ENCODE data around the gene BCKDHB.

DNA sequence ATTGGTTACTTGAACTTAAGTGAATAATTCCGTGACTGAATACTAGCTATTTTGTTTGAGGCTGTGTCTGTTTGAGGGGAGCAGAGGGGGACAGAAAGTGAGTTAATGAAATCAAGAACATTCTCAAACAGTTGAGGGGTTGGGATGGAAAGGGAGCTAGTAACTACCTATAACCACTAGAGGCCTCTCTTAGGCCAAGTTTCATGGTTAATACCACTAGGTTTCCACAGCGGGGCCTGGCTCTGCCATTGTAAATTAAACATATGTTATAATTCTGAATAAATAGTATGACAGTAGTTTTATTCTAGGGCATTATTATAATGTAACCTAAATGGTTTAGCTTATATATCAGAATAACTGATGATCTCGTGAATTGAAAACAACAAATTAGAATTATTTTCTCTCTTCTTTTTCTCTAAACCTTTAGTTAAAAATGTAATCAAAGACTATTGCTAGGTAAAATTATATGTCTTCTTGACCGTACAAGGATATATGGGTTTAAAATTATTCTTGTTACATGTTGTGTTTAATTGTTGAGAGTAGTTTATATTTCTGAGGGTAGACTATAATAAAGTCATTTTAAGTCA, 108.1 kb downstream of the BCKDHB start:
- TF ChIP-seq, protein P1, sequence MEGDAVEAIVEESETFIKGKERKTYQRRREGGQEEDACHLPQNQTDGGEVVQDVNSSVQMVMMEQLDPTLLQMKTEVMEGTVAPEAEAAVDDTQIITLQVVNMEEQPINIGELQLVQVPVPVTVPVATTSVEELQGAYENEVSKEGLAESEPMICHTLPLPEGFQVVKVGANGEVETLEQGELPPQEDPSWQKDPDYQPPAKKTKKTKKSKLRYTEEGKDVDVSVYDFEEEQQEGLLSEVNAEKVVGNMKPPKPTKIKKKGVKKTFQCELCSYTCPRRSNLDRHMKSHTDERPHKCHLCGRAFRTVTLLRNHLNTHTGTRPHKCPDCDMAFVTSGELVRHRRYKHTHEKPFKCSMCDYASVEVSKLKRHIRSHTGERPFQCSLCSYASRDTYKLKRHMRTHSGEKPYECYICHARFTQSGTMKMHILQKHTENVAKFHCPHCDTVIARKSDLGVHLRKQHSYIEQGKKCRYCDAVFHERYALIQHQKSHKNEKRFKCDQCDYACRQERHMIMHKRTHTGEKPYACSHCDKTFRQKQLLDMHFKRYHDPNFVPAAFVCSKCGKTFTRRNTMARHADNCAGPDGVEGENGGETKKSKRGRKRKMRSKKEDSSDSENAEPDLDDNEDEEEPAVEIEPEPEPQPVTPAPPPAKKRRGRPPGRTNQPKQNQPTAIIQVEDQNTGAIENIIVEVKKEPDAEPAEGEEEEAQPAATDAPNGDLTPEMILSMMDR (IDR thresholded peaks at IDR 0.05), result peak; percentile 25 to 56 (median 48)
- TF ChIP-seq POLR2AphosphoS5 (IDR thresholded peaks at IDR 0.05), result no peak
- TF ChIP-seq POLR2A (IDR thresholded peaks at IDR 0.05), result no peak
- TF ChIP-seq EP300 (IDR thresholded peaks at IDR 0.05), result no peak

Data from upper lobe of left lung (tissue), 4 donors.